Nephron (organoid): ENCODE measurements around the gene PLEKHG1.

Experiments
- H3K27ac Mint-ChIP-seq, 3 experiments: 2 replicates each; pipeline ENCODE4 v1.8.0; 2020; ENCODE audit warnings: mixed read lengths in 3 of 3, mild to moderate bottlenecking in 2 of 3, moderate library complexity in 1 of 3
- H3K27me3 Mint-ChIP-seq: 2 replicates; pipeline ENCODE4 v1.8.0; 2021; ENCODE audit warnings: low read depth, mild to moderate bottlenecking, moderate library complexity, mixed read lengths
- H3K36me3 Mint-ChIP-seq: 2 replicates; pipeline ENCODE4 v1.8.0; 2020; ENCODE audit warnings: low read depth, mixed read lengths
- H3K4me1 Mint-ChIP-seq: 2 replicates; pipeline ENCODE4 v1.8.0; 2020; ENCODE audit warnings: mixed read lengths
- H3K4me3 Mint-ChIP-seq, 3 experiments: 2 replicates each; pipeline ENCODE4 v1.8.0; 2020; ENCODE audit warnings: mild to moderate bottlenecking in 3 of 3, mixed read lengths in 3 of 3, moderate library complexity in 2 of 3
- H3K9me3 Mint-ChIP-seq: 2 replicates; pipeline ENCODE4 v1.8.0; 2020; ENCODE audit warnings: mixed read lengths
- CTCF ChIP-seq, 3 experiments: fragments of 200-600 bp; sonication (generic); IDR thresholded peaks; one replicate each; pipeline ENCODE4 v1.5.0; 2021; ENCODE audit warnings: antibody characterized with exemption in 3 of 3; ENCODE audit not compliant: unreplicated experiment in 3 of 3

PLEKHG1 gene

GRCh38 chr6:150599199-150600009 is at the start of gene PLEKHG1:
Gene PLEKHG1 (plus strand): TSS chr6:150599885. CDS start chr6:150733682, 133,797 bp downstream.
- no peak for TF ChIP-seq CTCF (IDR thresholded peaks at IDR 0.05; ENCODE audit: unreplicated experiment in 3 of 3)
- H3K4me1 Mint-ChIP-seq, result peaks cover 41% of the 10 kb centered on the region
- no peaks in the 10 kb centered on the region for H3K9me3 Mint-ChIP-seq
- H3K36me3 Mint-ChIP-seq, result no peaks in the 10 kb centered on the region
- peak within 1 kb of the TSS; percentile 93 to 99 (median 99) for H3K27ac Mint-ChIP-seq
- H3K27me3 Mint-ChIP-seq, result peaks cover 24% of the 10 kb centered on the region
- peak within 1 kb of the TSS; percentile 97 to 99 (median 98) for H3K4me3 Mint-ChIP-seq

- peaks cover 3% of the 10 kb centered on the region for H3K9me3 Mint-ChIP-seq
- H3K4me3 Mint-ChIP-seq, result no peak overlapping the region
- peak overlapping the region; percentile 44 to 61 (median 57) for H3K27ac Mint-ChIP-seq
These were observed 49.4 kb upstream of the PLEKHG1 start for GRCh38 chr6:150550244-150550643.

GRCh38 chr6:150557043-150557599 is 42.6 kb upstream of the PLEKHG1 start:
- Mint-ChIP-seq H3K36me3 (no peaks in the 10 kb centered on the region), H3K4me3 (no peak overlapping the region), H3K27me3 (no peaks in the 10 kb centered on the region), H3K9me3 (peaks cover 15% of the 10 kb centered on the region), H3K4me1 (no peaks in the 10 kb centered on the region), H3K27ac (no peak overlapping the region)
- TF ChIP-seq CTCF (IDR thresholded peaks at IDR 0.05; ENCODE audit: unreplicated experiment in 3 of 3), result no peak

More at GRCh38 chr6:150550244-150550643, 49.4 kb upstream of the PLEKHG1 start:
- TF ChIP-seq CTCF (IDR thresholded peaks at IDR 0.05; ENCODE audit: unreplicated experiment in 3 of 3), result no peak
- H3K36me3 Mint-ChIP-seq, result no peaks in the 10 kb centered on the region
- H3K27me3 Mint-ChIP-seq, result peaks cover 3% of the 10 kb centered on the region
- H3K4me1 Mint-ChIP-seq, result peaks cover 42% of the 10 kb centered on the region

- no peak overlapping the region for H3K4me3 Mint-ChIP-seq
- H3K4me1 Mint-ChIP-seq, result no peaks in the 10 kb centered on the region
These were observed 39.4 kb upstream of the PLEKHG1 start for GRCh38 chr6:150560004-150560883.

GRCh38 chr6:150560884-150561219 is 38.8 kb upstream of the PLEKHG1 start:
- Mint-ChIP-seq H3K27me3 (peaks cover 4% of the 10 kb centered on the region), H3K9me3 (peaks cover 11% of the 10 kb centered on the region), H3K4me3 (no peak overlapping the region), H3K27ac (no peak overlapping the region), H3K4me1 (no peaks in the 10 kb centered on the region), H3K36me3 (no peaks in the 10 kb centered on the region)
- TF ChIP-seq CTCF (IDR thresholded peaks at IDR 0.05; ENCODE audit: unreplicated experiment in 3 of 3), result no peak

More at GRCh38 chr6:150560004-150560883, 39.4 kb upstream of the PLEKHG1 start:
- Mint-ChIP-seq H3K27me3 (no peaks in the 10 kb centered on the region), H3K27ac (no peak overlapping the region), H3K9me3 (peaks cover 11% of the 10 kb centered on the region), H3K36me3 (no peaks in the 10 kb centered on the region)
- TF ChIP-seq CTCF (IDR thresholded peaks at IDR 0.05; ENCODE audit: unreplicated experiment in 3 of 3), result no peak
